ENCODE measurements around the gene SEMA7A. TPM values are rescaled to one million over a fixed set of nuclear protein-coding genes. Genes with fewer than 3 reads are reported as not detected.

SEMA7A gene
- total and polyA plus RNA-seq, 9 of the 15 experiments (the other 6 are each of a cell fraction or from before 2014, with no cell fraction given) = 0.04 to 8.2 (median 5.4) TPM; not detected in 1

DNA sequence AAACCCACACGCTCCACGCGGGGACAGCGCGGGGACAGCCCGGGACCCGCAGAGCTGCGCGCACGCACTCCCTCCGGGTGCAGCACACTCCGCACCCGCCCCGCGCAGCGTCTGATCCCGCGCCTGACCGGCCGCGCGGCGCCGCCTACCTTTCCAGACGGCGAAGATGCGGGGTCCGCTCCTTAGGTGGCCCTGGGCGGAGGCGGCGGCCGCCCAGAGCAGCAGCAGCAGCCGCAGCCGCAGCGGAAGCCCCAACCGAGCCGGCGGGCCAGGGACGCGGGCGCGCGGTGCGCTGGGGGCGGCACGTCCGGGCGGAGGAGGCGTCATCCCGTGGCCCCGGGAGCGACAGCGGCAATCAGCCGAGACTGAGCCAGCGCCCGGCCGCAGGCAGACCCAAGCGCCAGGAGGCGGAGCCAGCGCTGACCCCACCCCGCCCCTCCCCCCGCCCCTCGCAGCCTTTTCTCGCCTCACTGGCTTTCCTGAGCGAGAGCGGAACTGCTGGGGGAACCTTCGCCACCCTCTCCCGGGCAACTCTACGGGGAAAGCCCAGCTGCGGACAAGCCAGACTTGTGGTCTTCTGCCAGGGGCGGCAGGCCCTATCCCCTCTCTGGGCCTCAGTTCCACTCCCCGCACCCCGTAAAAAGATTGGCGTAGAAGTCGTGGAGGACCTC, at the start of gene SEMA7A (continued):
- TF ChIP-seq HOXB6 (CRISPR knock-in tag; IDR thresholded peaks at IDR 0.05; ENCODE audit: borderline replicate concordance) (no peak), EGR1 (conservative IDR thresholded peaks at IDR 0.05) (peak; percentile 32; the same call in 1 of the 2 replicates), ZNF764 (CRISPR knock-in tag; IDR thresholded peaks at IDR 0.05; ENCODE audit: low read depth) (no peak), SIN3A (IDR thresholded peaks at IDR 0.05; ENCODE audit: borderline replicate concordance in 2 of 2, control insufficient read depth in 1 of 2, low read depth in 2 of 2, low read length in 2 of 2) (peak in 1 of 2 experiments; percentile 33; a peak in 1 of 4 replicates), ZNF197 (CRISPR knock-in tag; IDR thresholded peaks at IDR 0.05; ENCODE audit: low read depth) (no peak), KLF6 (CRISPR knock-in tag; IDR thresholded peaks at IDR 0.05; ENCODE audit: borderline replicate concordance) (no peak), ZNF76 (CRISPR knock-in tag; IDR thresholded peaks at IDR 0.05; ENCODE audit: borderline replicate concordance) (no peak), SRSF3 (IDR thresholded peaks at IDR 0.05; ENCODE audit: insufficient read depth, low read length) (no peak), ZSCAN29 (IDR thresholded peaks at IDR 0.05) (no peak), NCOA4 (IDR thresholded peaks at IDR 0.05; ENCODE audit: partially characterized antibody) (no peak), ARHGAP35 (IDR thresholded peaks at IDR 0.05; ENCODE audit: partially characterized antibody) (no peak), EHMT2 (IDR thresholded peaks at IDR 0.05) (no peak), SMAD2 (IDR thresholded peaks at IDR 0.05; ENCODE audit: low read depth, low read length) (no peak), ETS2 (tag; IDR thresholded peaks at IDR 0.05; ENCODE audit: borderline replicate concordance, poor library complexity, severe bottlenecking) (no peak), RUNX1 (IDR thresholded peaks at IDR 0.05; ENCODE audit: low read depth) (no peak), ZNF324 (CRISPR knock-in tag; IDR thresholded peaks at IDR 0.05) (no peak), ZFP1 (CRISPR knock-in tag; IDR thresholded peaks at IDR 0.05) (no peak)
- TF ChIP-seq, protein P1, sequence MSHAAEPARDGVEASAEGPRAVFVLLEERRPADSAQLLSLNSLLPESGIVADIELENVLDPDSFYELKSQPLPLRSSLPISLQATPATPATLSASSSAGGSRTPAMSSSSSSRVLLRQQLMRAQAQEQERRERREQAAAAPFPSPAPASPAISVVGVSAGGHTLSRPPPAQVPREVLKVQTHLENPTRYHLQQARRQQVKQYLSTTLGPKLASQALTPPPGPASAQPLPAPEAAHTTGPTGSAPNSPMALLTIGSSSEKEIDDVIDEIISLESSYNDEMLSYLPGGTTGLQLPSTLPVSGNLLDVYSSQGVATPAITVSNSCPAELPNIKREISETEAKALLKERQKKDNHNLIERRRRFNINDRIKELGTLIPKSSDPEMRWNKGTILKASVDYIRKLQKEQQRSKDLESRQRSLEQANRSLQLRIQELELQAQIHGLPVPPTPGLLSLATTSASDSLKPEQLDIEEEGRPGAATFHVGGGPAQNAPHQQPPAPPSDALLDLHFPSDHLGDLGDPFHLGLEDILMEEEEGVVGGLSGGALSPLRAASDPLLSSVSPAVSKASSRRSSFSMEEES (CRISPR knock-in tag; IDR thresholded peaks at IDR 0.05) = no peak
- TF ChIP-seq, protein P2, sequence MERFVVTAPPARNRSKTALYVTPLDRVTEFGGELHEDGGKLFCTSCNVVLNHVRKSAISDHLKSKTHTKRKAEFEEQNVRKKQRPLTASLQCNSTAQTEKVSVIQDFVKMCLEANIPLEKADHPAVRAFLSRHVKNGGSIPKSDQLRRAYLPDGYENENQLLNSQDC (CRISPR knock-in tag; IDR thresholded peaks at IDR 0.05) = no peak
- TF ChIP-seq, protein P3, sequence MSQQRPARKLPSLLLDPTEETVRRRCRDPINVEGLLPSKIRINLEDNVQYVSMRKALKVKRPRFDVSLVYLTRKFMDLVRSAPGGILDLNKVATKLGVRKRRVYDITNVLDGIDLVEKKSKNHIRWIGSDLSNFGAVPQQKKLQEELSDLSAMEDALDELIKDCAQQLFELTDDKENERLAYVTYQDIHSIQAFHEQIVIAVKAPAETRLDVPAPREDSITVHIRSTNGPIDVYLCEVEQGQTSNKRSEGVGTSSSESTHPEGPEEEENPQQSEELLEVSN (IDR thresholded peaks at IDR 0.05; ENCODE audit: borderline replicate concordance in 1 of 2, extremely low read depth in 1 of 2, insufficient read depth in 1 of 2, insufficient read length in 1 of 2, low read depth in 1 of 2, low read length in 1 of 2, poor library complexity in 1 of 2, severe bottlenecking in 1 of 2) = peak in 1 of 2 experiments; percentile 10
- TF ChIP-seq, protein P4, sequence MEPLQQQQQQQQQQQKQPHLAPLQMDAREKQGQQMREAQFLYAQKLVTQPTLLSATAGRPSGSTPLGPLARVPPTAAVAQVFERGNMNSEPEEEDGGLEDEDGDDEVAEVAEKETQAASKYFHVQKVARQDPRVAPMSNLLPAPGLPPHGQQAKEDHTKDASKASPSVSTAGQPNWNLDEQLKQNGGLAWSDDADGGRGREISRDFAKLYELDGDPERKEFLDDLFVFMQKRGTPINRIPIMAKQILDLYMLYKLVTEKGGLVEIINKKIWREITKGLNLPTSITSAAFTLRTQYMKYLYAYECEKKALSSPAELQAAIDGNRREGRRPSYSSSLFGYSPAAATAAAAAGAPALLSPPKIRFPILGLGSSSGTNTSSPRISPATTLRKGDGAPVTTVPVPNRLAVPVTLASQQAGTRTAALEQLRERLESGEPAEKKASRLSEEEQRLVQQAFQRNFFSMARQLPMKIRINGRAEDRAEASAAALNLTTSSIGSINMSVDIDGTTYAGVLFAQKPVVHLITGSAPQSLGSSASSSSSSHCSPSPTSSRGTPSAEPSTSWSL (CRISPR knock-in tag; IDR thresholded peaks at IDR 0.05; ENCODE audit: borderline replicate concordance) = peak; percentile 1; the same call in 1 of the 2 replicates
- TF ChIP-seq, protein P5, sequence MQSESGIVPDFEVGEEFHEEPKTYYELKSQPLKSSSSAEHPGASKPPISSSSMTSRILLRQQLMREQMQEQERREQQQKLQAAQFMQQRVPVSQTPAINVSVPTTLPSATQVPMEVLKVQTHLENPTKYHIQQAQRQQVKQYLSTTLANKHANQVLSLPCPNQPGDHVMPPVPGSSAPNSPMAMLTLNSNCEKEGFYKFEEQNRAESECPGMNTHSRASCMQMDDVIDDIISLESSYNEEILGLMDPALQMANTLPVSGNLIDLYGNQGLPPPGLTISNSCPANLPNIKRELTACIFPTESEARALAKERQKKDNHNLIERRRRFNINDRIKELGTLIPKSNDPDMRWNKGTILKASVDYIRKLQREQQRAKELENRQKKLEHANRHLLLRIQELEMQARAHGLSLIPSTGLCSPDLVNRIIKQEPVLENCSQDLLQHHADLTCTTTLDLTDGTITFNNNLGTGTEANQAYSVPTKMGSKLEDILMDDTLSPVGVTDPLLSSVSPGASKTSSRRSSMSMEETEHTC (IDR thresholded peaks at IDR 0.05) = no peak

All from K562 (cell line).